Psoas muscle (tissue), 8 donors: ENCODE measurements around the gene FOXF1. TPM values are rescaled to one million over a fixed set of nuclear protein-coding genes. Genes with fewer than 3 reads are reported as not detected.

ENCODE experiments used
- ATAC-seq, 4 donors: fragments of 200-7000 bp; cut with Tn5 transposase; one replicate each; pipeline ENCODE4 v1.9.1; 2020; ENCODE audit warnings: moderate library complexity in 3 of 4, mild to moderate bottlenecking in 2 of 4
- DNase-seq, 2 donors: peaks; one replicate each; pipeline ENCODE4 v3.0.0-alpha.2; 2020
- H3K27ac ChIP-seq: fragments of 200-600 bp; one replicate; pipeline ENCODE4 v1.8.0; 2022
- H3K27me3 ChIP-seq, 3 donors: fragments of 200-600 bp in 1 of 3; one replicate each; pipeline versions ENCODE4 v1.6.1 to v1.8.0; 2013 to 2022; ENCODE audit warnings: low read length in 2 of 3, mild to moderate bottlenecking in 2 of 3, moderate library complexity in 1 of 3; ENCODE audit not compliant: insufficient read depth in 3 of 3
- H3K36me3 ChIP-seq, 2 donors: fragments of 200-600 bp in 1 of 2; one replicate each; pipeline versions ENCODE4 v1.6.1 to v1.8.0; 2013 to 2022; ENCODE audit warnings: low read depth in 1 of 2, mild to moderate bottlenecking in 1 of 2, moderate library complexity in 1 of 2; ENCODE audit not compliant: insufficient read depth in 1 of 2
- H3K4me1 ChIP-seq: fragments of 200-600 bp; one replicate; pipeline ENCODE4 v1.8.0; 2022
- H3K4me3 ChIP-seq: fragments of 200-600 bp; one replicate; pipeline ENCODE4 v1.8.0; 2022; ENCODE audit warnings: mild to moderate bottlenecking
- H3K9me3 ChIP-seq: fragments of 200-600 bp; one replicate; pipeline ENCODE4 v1.8.0; 2022
- WGBS, 3 donors: extraction: QIAGEN DNeasy Blood & Tissue Kit; methylation state at CpG; one replicate each; pipeline versions ENCODE4 v1.1.6 to v1.1.7; 2013; 5-methylcytosine and 5-hydroxymethylcytosine counted together
- intact Hi-C, 2 donors: fragments of 100-400 bp; cut with DNase I; formaldehyde crosslinking; loops; one replicate each; pipeline versions ENCODE4 v1.11.0 to v1.14.2; 2022
- polyA plus RNA-seq, 3 donors: library from polyadenylated mRNA; stranded (reverse); fragments of 200-250 nt; gene quantifications; one replicate each; pipeline ENCODE4 v1.2.3, GENCODE V29; 2013
- total RNA-seq, 4 donors: library from RNA; stranded (reverse); fragmentation: NEBNext Ultra II Directional in 2 of 4; extraction: Animal tissue kit (Norgen Biotek cat#: 25700) in 2 of 4; gene quantifications; one replicate each; pipeline versions ENCODE4 v1.2.1 to v1.2.4, GENCODE V29; 2021 to 2023
- TF ChIP-seq, protein P1 (sequence below): fragments of 200-600 bp; IDR thresholded peaks from one replicate; pipeline ENCODE4 v1.8.0; 2022; ENCODE audit warnings: antibody characterized with exemption
- donor health status: healthy with polysubstance abuse.
- donor health status: DM: no; HTN: no; CAD: no; lungs with moderate emphysema.
- donor health status: Bipolar disorder and iron deficiency.
- donor health status: healthy.
- donor health status: DM: yes; HTN: yes; CAD: no.
- donor health status: DM: no; HTN: no; CAD: no.
- donor health status: DM: no; HTN: no; CAD: no.
- donor health status: DM: yes; HTN: yes; CAD: no.

The FOXF1 gene
- total and polyA plus RNA-seq, 7 donors, result 0.01 to 0.12 (median 0.03) TPM; not detected in 2

DNA sequence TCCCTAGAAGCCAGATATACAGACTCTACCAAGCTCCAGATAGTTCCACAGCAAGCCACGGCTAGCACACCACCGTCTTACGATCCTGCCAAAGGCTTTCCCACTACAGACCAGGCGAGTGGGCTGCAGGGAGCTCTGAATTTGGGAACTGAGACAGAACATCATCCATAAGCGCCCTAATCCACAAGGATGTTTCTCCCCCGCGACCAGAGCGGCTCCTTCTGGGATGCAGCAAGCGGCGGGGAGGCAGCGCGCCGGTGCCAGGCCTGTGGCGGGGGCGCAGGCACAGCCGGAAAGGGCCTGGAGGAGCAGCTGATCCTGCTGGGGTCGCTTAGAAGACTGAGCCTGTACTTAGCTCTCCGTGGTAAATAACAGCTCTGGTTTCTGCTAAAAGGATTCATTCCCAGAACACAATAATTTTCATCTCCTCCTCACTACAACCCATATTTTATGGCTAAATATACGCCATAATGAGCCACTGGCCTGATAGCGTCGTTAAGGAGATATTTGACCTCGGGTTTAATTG, 16.2 kb upstream of the FOXF1 start:
- intact Hi-C loops, result no loop called here
- peaks cover 16 to 100% (median 56%) of the 10 kb centered on the region in 3 donors for H3K27me3 ChIP-seq
- H3K4me3 ChIP-seq, result no peak overlapping the region
- TF ChIP-seq, protein P1, sequence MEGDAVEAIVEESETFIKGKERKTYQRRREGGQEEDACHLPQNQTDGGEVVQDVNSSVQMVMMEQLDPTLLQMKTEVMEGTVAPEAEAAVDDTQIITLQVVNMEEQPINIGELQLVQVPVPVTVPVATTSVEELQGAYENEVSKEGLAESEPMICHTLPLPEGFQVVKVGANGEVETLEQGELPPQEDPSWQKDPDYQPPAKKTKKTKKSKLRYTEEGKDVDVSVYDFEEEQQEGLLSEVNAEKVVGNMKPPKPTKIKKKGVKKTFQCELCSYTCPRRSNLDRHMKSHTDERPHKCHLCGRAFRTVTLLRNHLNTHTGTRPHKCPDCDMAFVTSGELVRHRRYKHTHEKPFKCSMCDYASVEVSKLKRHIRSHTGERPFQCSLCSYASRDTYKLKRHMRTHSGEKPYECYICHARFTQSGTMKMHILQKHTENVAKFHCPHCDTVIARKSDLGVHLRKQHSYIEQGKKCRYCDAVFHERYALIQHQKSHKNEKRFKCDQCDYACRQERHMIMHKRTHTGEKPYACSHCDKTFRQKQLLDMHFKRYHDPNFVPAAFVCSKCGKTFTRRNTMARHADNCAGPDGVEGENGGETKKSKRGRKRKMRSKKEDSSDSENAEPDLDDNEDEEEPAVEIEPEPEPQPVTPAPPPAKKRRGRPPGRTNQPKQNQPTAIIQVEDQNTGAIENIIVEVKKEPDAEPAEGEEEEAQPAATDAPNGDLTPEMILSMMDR, result no peak
- no peak for ATAC-seq
- H3K27ac ChIP-seq, result no peak overlapping the region
- H3K4me1 ChIP-seq, result no peaks in the 10 kb centered on the region
- no peaks in the 10 kb centered on the region for H3K36me3 ChIP-seq
- no peaks in the 10 kb centered on the region for H3K9me3 ChIP-seq
- 2 to 3% (median 2%) methylated on average over 22 of the region's 22 CpGs for WGBS, 3 donors
- no peak for DNase-seq

DNA sequence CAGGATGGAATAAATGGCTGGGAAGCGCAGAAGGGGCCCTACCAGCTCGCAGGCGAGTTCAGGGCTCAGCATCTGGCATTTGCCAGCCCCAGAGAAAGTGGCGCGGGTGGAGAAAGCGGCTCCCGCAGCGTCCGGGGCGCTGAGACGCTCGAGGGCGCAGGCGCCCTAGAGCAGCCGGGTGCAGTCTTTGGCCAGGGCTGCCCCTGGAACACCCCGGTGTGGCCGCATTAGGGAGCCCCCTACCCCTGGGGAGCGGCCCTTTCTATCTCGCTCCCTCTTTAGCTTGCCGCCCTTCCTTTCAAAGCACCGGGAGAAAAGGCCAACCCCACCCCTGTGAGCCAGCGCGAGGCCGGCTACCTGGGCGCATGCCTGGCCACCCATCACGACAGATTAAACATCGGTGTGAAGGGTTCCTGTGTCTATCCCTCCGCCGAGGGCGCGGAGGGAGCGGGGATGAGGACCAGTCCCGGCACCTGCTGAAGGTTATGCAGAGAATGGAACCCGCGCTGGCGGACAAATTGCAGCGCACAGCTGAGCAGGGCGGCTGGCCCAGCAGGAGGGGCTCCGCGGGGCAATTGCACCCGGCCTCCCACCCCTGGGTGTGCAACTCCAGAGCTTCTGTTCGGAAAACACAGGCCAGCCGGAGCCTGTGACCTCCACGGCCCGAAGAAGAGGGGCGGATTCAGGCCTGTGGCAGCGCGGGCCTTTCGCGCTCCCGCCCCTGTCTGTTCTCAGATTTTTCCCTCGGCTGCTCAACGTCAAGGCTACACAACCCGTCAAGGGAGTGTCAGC, 15.6 kb upstream of the FOXF1 start:
- intact Hi-C loops, result no loop called here
- no peak for DNase-seq
- no peaks in the 10 kb centered on the region for H3K4me1 ChIP-seq
- no peaks in the 10 kb centered on the region for H3K9me3 ChIP-seq
- WGBS, 3 donors, result 2 to 4% (median 3%) methylated on average over 53 to 54 of the region's 54 CpGs
- no peak for ATAC-seq
- H3K36me3 ChIP-seq, result no peaks in the 10 kb centered on the region
- H3K27ac ChIP-seq, result no peak overlapping the region
- H3K27me3 ChIP-seq, result peaks cover 15 to 100% (median 54%) of the 10 kb centered on the region in 3 donors
- no peak overlapping the region for H3K4me3 ChIP-seq
- TF ChIP-seq, protein P1, result no peak

DNA sequence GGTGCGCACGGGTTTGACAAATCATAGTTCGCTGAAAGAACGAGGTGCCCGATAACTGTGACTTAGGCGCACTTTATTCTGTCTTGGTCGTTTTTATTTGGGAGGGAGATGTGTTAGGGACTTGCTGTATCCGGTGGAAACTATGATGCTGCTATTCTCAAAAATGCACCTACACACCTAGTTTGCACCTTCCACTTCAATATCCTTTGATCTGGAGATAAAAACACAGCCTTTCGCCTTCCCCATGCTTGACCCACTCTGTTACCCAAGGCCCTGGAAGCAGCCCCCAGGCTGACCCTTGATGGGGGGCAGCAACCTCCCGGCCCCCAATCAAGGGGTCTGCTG, 15.0 kb upstream of the FOXF1 start:
- TF ChIP-seq, protein P1, result no peak
- DNase-seq, result no peak
- no peak for ATAC-seq
- H3K27me3 ChIP-seq, result peaks cover 10 to 100% (median 60%) of the 10 kb centered on the region in 3 donors
- H3K9me3 ChIP-seq, result no peaks in the 10 kb centered on the region
- H3K4me3 ChIP-seq, result no peak overlapping the region
- no peaks in the 10 kb centered on the region for H3K36me3 ChIP-seq
- intact Hi-C loops, result no loop called here
- H3K4me1 ChIP-seq, result no peaks in the 10 kb centered on the region
- 4 to 8% (median 6%) methylated on average over 10 of the region's 10 CpGs for WGBS, 3 donors
- no peak overlapping the region for H3K27ac ChIP-seq

DNA sequence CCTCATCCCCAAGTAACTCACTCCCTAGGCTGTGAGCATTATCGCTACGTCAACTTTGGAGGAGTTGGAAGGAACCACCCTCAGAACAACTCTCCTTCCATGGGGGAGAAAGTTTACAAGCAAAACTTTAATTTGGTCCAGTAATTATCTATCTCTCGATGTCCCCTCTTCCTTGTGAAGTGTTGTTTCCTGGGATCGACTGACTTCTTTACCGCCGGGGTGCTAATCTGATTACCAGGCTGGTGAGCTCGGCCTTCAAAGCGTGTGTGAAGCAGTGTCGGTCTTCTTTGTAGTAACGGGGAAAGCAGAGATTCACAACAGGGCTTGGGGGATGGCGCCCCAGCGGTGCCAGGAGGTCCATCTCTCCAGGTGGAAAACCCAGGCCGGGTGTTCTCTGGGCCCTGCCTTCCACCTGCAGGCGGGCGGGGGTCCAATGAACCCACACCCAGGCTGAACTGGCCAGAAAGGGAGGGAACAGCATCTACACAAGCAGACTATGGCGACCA, 14.5 kb upstream of the FOXF1 start:
- TF ChIP-seq, protein P1, result no peak
- Histone ChIP-seq H3K9me3 (no peaks in the 10 kb centered on the region), H3K27ac (no peak overlapping the region), H3K4me3 (no peak overlapping the region), H3K27me3 (peaks cover 10 to 100% (median 61%) of the 10 kb centered on the region in 3 donors), H3K36me3 (no peaks in the 10 kb centered on the region), H3K4me1 (no peaks in the 10 kb centered on the region)
- intact Hi-C loops, result no loop called here
- no peak for ATAC-seq
- WGBS, 3 donors, result 4 to 8% (median 7%) methylated on average over 16 of the region's 16 CpGs
- DNase-seq, result no peak
